HG02588 (cell line): ENCODE results near the gene ACOT6.
A peak's percentile ranks its signal among the peaks of the same experiment; 100 is the strongest.
"Not testable (repeated sequence)": the region's sequence is repeated elsewhere in the genome, so short reads cannot be mapped to it uniquely, and the experiment has no call there.

Experiments used
- ATAC-seq: cut with Tn5 transposase; IDR thresholded peaks from one replicate; pipeline ENCODE4 v1.9.1; 2021; ENCODE audit warnings: mild to moderate bottlenecking, moderate library complexity; ENCODE audit not compliant: unreplicated experiment

ACOT6 gene

DNA sequence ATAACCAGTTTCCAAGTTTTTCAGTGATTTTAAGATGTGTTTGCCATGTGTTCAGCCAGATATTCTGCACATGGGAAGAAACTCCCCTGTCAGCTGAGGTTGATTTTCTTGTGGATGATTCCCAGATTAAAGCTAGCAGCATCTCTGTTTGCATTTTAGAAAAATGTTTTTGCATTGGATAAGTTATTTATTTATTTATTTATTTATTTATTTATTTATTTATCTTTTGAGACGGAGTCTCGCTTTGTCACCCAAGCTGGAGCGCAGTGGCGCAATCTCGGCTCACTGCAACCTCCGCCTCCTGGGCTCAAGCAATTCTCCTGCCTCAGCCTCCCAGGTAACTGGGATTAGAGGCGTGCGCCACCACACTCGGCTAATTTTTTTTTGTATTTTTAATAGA is 17.8 kb upstream of the ACOT6 start:
- ATAC-seq, result no peak

DNA sequence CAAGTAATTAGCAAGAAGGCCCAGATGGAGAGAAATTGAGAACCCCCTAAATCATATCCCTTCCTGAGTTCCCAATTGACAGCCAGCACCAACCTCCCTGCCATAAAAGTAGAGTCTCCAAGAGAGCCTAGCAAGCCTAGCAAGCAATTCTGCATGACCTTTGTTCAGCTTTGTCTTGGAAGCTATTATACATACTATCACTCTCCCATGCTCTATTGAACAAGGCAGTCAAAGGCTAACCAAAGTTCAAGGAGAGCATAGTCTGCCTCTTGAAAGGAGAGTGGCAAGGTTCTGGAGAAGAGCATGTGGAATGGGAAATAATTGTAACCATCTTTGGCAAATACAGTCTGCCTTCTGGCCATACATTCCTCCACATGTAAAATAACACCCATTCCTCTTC is 12.8 kb upstream of the ACOT6 start:
- no peak for ATAC-seq

DNA sequence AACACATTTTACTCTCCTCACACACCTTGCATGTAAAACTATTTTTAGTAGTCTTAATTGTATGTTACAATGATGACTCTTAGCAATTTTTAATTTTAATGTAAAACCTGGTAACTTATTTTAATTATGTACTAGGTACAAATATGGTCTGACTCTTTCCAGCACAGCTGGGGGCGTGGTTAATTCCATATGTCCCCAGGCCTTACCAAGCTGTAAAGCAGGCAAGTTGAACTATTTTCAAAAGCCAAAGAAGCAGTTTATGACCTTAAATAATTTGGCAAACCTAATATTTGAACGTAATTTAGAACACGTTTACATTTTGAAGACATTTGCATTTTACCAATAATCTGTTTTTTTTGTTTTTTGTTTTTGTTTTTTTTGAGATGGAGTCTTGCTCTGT is 9.3 kb upstream of the ACOT6 start:
- ATAC-seq, result no peak

DNA sequence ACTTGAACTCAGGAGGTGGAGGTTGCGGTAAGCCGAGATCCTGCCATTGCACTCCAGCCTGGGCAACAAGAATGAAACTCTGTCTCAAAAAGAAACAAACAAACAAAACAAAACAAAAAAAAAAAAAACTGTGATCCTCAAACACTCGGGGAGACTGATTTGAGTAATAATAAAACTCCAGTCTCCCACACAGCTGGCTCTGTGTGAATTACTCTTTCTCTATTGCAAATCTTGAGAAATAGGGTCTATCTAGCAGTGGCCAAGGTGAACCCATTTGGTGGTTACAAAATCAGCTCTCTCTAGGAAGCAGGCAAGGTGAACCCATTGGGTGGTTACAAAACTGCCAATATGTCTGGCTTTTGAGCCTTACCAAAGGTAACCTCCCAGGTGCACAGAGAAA is 6.0 kb upstream of the ACOT6 start:
- ATAC-seq, result no peak

DNA sequence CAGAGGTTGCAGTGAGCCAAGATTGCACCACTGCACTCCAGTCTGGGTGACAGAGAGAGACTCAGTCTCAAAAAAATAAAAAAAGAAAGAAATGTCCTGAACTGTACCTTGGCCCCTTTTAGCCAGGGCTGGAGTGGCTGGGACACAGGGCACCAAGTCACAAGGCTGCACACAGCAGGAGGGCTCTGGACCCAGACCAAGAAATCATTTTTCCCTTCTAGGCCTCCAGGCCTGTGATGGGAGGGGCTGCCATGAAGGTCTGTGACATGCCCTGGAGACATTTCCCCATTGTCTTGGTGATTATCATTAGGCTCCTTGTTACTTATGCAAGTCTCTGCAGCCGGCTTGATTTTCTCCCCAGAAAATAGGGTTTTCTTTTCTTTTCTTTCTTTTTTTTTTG is 5.1 kb upstream of the ACOT6 start:
- no peak for ATAC-seq

DNA sequence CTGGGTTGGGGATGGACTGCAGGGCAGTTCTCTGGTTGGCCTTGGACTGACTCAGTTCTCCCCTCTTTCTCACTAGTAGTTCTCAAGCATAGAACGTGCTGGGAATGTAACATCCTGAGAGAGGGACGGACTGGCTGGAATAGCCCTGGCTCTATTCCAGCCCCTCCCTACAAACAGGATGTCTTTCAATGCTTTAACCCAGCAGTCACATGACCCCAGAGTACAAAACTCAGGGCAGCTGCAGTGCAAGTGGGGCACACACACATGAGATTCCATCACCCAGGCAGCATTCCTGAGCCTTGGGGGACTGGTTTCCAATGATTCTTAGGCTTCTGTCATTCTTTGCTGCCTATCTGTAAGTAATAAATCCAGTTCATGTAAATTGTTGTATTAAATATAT is 1.6 kb upstream of the ACOT6 start:
- ATAC-seq, result no peak

DNA sequence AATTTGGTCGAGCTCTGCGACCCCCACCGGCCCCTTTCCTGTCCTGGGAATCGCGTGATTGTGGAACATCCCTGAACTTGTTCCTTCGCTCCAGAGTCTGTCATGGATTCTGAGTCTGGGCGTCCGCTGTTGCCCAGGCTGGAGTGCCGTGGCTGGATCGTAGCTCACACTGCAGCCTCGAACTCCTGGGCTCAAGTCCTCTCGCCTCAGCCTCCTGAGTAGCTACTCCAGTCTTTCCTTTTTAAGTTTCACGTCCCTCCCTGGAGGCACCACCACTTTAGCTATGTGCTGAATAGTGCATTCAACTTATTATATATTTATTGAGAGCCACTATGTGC is 698 bp downstream of the ACOT6 start:
- no peak for ATAC-seq

DNA sequence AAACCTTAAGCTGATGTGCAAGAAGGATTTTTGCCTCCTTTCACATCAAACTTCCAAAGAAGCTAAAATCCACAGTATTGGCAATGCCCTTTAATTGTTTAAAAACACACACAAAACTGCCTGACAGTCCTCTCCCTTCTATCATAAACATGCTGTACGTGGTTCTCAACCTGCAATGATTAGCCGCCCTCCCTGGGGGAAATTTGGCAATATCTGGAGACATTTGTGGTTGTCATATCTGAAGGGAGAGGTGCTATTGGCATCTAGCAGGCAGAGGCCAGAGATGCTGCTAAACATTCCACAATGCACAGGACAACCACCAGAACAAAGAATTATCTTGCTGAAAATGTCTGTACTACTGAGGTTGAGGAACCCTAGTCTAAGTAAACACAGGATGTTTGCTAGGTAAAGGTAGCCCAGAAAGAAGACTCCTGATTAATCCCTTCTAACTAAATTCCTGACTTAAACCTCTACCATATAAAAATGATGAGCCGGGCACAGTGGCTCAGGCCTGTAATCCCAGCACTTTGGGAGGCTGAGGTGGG is 1.2 kb downstream of the ACOT6 start:
- ATAC-seq, result no peak

DNA sequence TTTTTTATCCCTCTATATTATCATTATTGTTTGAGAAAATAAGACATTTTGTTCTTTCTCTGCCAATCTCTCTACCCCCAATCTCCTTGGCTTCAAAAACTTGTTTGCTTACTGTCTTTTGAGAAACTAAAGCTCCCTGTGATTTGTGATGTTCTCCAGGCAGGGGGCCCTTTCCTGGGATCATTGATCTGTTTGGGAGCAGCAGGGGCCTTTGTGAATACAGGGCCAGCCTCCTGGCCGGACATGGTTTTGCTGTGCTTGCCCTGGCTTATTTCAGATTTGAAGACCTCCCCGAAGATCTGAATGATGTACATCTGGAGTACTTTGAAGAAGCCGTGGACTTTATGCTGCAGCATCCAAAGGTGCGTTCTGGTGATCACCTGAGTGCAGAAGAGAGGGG is 4.5 kb downstream of the ACOT6 start:
- no peak for ATAC-seq

DNA sequence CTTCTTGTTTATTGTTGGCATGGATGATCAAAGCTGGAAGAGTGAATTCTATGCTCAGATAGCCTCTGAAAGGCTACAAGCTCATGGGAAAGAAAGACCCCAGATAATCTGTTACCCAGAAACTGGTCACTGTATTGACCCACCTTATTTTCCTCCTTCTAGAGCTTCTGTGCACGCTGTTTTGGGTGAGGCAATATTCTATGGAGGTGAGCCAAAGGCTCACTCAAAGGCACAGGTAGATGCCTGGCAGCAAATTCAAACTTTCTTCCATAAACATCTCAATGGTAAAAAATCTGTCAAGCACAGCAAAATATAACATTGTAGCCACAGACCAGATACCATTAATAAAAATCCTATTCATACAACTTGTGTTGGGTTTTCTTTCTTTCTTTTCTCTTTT is 7.2 kb downstream of the ACOT6 start:
- no peak for ATAC-seq

DNA sequence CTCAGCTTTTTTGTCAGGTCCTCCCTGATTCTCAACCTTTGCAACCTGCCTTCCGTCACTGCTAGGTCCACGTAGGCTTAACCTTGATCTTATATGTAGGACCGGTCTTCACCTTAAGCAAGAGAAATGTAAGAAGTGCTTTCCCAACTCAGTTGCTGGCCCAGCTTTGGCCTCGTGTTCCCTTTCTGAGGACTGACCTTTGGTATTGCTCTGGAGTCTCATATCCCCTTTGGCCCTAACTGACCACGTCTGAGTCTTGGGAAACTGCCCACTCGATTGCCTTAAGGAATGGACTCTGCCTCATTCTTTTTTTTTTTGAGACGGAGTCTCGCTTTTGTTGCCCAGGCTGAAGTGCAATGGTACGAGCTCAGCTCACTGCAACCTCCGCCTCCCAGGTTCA is 8.0 kb downstream of the ACOT6 start:
- ATAC-seq, result no peak

DNA sequence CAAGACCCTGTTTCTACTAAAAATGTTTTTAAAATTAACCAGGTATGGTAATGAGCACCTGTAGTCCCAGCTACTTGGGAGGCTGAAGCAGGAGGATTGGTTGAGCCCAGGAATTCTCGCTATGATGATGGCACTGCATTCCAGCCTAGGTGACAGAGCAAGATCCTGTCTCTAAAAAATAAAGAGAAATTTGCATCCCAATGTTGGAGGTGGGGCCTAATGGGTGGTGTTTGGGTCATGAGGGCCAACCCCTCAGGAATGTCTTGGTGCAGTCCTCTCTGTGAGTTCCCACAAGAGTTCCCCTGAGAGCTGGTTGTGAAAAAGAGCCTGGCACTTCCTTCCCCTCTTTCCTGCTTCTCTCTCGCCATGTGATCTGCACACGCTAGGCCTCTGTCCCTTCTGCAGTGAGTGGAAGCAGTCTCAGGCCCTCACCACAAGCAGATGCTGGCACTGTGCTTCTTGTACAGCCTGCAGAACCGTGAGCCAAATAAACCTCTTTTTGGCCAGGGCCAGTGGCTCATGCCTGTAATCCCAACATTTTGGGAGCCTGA is 11.3 kb downstream of the ACOT6 start:
- no peak for ATAC-seq

DNA sequence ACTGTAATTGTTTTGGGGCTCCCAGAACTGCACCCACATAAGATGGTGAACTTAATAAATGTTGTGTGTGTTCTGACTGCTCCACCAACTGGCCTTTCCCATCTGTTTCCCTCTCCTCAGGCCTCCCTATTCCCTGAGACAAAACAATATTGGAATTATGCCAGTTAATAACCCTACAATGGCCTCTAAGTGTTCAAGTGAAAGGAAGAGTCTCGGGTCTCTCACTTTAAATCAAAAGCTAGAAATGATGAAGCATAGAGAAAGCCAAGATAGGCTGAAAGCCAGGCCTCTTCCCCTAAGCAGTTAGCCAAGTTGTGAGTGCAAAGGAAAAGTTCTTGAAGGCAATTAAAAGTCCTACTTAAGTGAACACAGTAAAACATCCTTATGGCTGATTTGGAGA is 13.4 kb downstream of the ACOT6 start:
- no peak for ATAC-seq

DNA sequence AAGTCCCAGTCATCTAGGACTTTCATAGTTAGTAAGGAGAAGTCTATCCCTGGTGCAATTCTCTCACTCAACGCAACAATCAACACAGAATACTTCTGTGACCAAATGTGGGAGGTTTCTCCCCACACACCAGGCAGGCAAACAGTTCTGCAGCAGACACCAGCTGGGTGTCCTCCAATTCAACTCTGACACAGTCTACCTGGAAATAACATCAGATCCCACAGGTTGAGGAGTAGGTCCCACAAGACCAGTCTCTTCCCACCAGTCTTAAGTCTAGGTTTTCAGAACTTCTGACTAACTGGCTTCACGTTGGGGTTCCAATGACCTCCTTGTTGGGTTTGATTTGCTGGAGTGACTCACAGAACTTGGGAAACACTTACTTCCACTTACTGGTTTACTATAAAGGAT is 14.8 kb downstream of the ACOT6 start:
- no peak for ATAC-seq

DNA sequence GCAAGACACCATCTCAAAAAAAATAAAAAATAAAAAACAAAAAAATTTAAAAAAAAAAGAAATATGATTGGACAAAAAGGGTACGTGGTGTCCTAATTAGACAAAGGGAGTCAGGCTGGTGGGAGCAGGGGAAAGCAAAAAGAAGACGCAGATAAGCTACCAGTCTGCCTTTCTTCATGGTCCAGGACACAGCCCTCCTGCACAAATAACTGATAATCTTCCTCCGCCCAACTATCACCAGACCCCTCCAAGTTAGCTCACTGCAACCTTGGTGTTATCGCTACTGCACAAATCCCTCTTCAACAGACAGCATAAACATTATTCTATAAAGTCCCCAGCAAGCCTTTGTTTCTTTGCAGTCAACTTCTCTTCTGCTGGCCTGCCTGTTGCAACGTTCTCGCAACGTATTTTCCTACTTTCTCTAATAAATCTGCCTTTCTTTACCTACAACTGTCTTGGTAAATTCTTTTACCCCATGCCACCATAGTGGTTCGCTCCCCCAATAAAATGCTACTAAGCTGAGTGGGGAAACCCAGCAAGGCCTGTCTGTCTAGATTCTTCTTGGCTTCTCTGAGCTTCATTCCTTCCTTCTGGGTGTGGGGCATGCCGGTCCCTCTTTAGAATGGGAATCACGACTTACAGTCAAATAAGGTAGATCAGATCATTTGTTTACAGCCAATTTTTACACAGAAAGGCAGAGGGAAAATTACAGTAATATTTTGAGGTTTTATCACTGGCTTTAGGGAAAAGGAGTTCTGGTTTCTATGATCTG is 17.9 kb downstream of the ACOT6 start:
- ATAC-seq, result no peak

DNA sequence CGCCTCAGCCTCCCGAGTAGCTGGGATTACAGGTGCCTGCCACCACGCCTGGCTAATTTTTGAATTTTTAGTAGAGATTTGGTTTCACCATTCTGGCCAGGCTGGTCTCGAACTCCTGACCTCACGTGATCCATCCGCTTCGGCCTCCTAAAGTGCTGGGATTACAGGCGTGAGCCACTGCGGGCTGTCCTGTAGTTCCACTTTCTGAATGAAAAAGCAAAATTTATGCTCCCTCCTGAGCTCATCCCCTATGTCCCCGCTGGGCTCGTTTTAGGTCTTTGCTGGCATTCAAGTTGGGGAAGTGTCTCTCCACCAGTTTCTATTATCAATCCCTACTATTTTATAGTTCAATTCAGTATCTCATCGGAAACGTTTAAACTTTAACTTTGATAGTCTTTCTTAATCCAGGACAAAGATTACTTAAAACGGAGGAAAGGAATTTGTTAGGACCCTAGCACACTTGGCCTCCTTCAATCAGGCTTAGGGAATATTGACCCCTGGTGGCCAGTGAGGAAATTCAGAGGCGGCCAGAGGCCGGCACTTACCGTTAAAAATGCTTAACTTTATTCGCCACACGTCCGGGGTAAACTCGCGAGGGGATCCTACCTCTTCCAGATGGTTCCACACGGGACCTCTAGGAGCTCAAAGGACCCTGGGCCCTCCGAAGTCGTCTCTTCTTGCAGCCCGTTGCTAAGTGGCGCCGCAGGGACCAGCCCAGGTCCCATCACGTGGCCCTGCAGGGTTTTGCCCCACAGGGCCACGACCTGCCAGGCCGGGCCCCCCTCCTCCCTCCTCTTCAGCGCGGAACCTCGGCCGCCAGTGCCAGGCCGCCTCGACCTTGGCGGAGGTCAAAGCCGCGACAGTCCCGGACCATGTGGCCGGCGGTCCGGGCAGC is 21.0 kb downstream of the ACOT6 start:
- peak; percentile 51 for ATAC-seq

DNA sequence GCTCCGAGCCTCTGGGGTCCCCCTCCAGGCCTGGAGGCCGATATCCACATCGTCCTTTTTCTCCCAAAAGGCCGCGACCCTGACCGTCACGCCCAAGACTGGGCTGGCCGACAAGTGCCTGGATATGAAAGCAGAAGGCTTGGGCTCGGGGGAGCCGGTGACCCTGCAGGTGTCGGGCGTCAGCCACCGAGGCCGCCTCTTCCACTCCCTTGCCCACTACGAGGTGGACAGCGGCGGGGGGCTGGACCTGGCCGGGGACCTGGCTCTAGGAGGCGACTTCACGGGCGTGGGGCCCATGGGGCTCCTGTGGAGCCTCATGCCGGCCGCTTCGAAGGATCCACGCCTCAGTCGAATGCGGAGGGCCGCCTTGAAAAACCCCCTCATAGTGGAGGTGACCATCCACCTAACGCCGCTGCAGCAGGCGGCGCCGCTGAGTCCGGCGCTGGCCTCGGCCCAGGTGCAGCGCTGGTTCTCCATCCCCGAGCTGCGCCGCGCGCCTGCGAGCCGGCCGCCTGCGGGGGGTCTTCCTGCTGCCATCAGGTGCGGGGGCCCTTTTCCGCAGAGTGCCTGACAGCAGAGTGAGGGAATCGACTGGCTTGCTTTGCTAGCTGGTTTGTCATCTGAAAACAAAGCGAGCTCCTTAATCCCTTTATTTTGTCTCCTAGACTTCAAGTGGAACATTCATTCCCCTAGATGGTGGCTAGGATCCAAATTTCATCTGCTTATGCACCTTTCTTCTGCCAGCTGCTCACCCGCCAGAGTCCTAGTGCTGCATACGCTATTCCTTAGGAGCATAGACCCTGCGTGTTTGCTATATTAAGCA is 21.9 kb downstream of the ACOT6 start:
- peak; percentile 20 for ATAC-seq

DNA sequence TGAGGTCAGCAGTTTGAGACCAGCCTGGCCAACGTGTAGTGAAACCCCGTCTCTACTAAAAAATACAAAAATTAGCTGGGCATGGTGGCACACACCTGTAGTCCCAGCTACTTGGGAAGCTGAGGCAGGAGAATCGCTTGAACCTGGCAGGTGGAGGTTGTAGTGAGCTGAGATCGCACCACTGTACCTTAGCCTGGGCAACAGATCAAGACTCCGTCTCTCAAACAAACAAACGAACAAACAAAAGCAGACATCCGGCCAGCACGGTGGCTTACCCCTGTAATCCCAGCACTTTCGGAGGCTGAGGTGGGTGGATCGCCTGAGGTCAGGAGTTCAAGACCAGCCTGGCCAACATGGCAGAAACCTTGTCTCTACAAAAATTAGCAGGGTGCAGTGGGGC is 24.0 kb downstream of the ACOT6 start:
- not testable (repeated sequence) for ATAC-seq

DNA sequence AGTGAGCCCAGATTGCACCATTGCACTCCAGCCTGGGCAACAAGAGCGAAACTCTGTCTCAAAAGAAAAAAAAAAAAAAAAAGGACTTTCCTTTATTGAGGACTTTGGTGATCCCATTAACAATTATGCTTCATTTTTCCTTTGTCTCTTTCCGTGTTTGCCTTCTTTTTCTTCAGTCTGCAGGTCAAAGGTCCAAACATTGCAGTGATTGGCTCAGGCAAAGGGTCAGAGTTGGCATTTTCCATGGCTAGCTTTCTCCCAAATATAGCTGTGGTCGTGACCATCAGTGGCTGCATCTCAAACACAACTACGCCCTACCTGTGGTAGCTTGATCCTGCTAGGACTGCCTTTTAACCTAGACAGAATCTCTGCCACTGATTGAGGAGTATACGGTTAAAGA is 25.5 kb downstream of the ACOT6 start:
- no peak for ATAC-seq

DNA sequence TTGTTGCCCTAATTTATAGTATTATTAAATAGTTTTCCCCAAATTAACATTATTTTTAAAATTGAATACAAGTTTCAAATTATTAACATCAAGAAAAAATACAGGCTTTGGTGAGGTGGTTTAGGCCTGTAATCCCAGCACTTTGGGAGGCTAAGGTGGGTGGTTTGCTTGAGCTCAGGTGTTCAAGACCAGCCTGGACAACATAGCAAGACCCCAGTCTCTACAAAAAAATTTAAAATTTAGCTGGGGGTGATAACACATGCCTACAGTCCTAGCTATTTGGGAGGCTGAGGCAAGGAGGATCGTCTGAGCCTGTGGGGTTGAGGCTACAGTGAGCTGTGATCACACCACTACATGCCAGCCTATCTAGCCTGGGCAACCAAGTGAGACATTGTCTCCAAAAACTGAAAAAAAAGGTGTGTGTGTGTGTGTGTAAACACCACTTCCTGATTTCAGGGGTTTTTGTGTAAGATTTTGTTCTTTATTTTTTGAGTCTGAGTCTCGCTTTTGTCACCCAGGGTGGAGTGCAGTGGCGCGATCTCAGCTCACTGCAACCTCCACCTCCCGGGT is 28.6 kb downstream of the ACOT6 start:
- no peak for ATAC-seq
